Measurements from ENCODE around the gene CDH13.

CDH13 gene

DNA sequence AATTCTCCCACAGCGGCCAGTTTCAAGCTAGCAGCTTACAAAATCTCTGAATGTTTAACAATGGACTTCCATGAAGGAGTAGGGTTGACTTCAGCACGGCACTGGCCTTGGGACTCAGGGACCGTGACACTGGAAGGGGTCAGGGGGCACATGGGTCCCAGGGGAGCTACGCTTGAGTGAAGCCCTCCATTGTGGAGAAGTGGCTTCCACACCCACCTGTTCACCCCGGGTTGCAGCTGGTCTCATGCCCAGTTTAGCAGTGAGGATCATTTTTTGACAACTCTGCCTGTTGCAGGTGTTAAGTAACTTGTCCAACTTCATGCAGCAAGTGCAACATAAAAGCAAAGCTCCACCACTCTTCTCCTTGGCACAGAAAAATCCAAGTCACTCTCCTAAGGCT is 510.2 kb downstream of the CDH13 start:
- DNase-seq, result no peak

DNA sequence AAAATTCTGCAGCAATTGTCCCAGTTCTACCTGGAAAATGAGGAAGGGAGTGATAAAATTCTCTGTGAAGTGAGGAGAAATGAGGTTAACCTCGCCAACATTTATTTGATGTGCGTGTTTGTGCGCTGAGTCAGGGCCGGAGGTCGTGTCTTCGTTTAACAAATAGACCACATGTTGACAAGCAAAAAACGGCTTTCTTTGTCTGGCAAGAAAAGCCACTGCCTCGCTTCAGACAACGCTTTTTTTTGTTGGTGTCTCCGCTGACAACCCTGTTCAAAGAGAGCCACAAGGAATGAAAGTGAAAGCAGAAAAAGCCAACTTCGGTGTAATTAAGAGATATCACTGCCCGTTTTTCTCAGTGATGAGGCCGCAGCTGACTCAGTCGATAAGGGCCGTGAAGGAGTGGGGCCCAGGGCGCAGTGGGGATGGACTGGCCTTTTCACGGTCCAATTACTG is 510.6 kb downstream of the CDH13 start:
- DNase-seq, result no peak

DNA sequence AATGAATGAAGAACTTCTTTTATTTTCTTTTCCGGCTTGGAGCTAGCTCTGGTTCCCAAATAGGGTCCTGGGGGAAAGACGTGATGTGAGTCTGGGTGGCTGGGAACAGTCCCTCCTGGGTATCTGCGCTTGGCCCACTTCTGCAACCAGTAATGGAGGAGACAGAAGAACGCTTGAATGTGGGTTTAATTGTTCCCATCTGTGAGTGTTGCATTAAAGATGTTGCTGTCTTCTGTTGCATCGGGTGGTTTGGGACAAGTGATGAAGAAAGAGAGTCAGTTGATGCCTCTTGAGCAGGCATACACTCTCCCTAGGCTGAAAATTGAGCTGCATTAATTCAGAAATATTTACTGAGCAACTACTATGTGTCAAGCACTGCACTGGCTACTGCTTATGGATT is 511.1 kb downstream of the CDH13 start:
- no peak for DNase-seq

DNA sequence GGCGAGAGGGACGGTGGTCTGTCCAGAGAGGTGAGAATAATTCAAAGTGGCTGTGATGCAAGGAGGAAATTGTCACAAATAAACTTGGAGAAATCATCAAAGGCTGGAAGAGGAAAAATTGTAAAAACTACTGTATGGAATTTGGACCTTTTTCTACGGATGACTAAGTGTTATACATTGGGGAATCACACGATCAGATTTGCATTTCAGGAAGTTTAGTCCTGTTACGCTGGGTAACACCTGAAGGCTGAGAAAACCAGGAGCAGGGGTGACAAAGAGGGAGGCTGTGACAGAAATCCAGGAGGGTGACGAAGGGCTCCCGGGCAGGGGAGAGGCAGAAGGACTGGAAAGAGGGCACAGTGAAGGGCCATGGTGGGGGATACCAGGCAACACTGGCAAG is 511.7 kb downstream of the CDH13 start:
- no peak for DNase-seq

DNA sequence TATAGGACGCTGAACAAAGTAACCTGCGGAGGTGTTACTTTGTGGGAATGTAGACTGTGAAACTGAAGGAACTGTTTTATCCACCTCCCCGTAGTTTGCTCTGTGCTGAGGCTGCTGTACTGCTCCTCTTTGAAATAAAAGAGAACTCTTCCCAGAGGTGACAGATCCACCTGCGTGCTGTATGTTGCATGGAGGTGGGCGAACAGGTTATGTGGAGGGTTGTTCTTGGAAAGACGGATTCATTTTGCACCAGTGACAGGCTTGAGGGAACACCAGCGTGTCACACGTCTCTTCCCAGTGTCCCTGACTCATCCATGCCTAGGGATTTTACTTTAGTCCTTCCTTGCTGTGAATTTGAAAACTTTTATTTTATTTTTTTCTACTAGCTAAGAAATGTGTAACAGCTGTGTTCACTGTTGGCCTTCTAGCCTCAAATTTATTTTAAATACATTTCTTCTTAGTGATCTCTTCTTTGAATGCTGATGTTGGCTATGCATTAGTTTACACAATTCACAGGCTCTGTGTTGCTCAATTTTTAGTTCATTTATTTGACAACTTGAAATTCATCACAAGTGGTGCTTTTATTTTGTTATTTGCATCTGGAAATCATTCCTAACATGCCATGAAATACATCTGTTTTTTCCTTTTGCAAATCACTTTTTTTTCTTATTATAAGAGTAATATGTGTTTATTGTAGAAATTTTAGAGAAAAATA is 512.4 kb downstream of the CDH13 start:
- no peak for DNase-seq

DNA sequence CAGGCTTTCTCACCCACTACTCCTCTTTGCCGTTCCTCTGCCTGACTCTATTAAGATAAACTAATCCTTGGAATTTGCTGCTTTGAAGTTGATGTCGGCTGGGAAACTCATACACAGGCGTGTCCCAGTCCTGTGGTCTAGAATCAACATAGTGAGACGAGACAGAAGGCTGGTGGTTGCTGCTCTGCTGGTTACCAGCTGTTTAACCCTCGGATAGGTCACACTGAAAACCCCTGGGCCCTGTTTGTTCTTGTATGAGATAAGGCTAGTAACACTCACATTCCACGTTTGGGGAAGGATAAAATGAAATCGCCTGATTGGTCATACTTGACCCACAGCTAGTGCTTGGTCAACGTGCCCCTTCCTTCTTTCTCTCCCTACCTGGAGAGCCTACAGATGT is 517.0 kb downstream of the CDH13 start:
- no peak for DNase-seq

DNA sequence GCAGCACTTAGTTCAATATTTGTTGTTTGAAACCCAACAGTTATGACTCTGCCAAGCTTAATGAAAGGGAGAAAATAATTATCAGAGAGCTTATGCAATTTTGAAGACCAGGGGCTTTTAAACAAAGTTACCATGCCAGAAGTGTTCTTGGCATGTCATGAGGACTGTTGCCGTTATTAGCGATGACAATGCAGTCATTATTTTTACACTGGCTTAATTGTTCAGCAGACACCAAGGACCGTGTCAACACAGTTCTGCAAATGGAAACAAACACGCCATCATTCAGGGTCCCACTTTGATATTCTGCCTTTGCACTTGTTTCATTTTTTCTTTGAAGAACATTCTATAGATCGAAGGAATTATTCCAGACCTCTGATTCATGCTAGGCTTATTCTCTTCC is 518.5 kb downstream of the CDH13 start:
- DNase-seq, result no peak

DNA sequence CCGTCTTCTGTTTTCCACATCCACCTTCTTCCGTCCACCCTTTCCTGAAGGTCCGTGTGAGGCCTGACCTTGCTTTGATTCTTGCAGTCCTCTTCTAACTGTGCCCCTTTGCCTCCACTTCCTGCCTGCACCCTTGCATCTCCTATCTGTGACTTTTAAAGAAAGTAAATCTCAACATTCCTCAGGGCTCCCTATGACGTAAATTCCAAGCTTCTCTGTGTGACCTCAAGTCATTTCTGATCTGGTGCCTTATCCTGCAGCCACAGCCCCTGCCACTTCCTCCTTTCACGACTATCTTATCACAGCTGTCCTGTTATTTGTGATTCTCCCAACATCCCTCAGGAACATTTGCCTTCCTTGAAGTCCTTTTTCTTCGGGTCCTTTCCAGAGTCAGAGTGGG is 520.5 kb downstream of the CDH13 start:
- DNase-seq, result no peak

DNA sequence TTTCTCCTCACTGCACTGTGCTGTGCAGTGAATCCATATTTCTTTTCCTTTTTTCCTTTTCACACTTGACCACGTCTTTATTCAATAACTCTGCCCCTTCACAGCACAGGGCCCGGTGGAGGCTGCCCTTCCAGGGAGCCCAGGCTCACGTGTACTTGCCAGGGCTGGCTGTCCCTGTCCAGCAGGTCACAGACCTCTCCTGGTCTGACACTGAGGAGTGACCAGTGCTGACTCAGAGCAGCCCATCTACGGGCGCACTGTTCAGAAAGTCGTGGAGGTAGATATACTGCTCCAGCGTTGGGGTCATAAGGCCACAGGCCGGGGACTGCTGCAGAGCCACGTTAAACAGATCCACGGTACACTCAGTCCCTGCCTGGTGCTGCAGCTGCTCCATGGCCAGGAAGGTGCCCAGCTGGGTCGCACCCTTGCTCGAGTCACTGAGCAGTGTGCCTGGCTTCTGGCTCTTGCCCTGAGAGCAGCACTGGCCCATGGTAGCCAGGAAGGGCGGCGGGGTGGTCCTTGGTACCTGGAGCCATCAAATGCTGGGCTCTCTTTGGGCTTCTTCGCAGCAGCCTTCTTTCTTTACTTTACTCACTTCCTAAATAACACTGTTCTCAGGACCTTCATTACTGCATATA is 531.7 kb downstream of the CDH13 start:
- no peak for DNase-seq

DNA sequence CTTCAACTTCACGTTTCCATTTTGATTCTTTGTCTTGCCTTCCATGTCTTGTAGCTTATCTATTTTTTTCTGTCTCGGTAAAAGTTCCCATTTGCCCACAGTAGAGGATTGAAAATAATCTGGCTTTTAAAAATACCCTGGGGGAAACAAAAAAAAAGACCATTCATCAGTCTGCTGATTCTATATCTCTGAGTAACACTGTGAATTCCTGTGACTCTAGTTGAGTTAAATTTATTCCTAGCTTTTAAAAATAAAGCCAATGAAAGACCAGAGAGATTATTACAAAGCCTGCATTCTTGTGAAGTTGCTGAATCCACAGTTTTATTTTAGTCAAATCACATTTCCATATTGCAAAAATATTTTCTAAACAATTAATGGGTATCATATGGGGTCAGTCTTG is 532.3 kb downstream of the CDH13 start:
- DNase-seq, result no peak

DNA sequence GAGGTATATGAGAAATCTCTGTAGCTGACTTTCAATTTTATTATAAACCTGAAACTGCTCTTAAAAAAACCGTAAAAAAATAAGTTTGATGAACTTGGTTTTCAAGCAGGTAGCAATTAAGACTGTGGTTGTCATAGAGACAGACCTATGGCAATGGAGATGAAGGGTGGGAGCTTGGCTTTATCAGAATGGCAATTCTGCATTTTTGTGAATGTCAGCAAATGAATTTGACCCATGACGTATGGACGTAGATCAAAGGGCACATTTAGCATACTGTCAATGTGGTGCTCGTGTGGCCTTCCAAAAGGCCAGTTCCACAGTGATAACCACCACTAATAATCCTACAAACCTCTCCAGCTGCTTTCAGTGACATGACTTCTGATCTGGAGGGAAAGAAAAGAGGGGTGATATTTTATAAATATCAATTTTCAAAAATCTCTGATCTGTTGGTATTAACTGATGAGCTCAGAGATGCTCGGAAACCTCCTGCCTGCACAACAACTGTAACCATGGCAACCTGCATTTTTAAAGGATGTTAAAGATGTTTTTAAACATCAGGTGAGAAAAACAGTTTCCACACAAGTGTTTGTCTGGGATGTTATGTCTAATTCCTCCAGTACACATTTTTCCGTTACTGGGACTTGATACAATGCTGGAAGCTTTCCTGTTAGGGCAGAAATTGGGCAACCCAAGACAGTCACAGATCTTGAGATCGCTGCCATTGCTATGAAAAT is 533.7 kb downstream of the CDH13 start:
- no peak for DNase-seq

DNA sequence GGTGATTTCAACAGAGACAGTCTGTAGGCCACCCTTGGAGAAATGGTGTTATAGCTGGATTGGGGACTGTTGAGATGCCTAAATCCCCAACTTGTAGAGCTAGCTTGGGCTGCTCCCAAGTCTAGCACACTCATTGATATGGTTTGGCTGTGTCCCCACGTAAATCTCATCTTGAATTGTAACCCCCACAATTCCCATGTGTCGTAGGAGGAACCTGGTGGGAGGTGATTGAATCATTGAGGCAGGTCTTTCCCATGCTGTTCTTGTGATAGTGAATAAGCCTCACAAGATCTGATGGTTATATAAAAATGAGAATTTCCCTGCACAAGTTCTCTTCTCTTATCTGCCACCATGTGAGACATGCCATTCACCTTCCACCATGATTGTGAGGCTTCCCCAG is 536.0 kb downstream of the CDH13 start:
- DNase-seq, result no peak

DNA sequence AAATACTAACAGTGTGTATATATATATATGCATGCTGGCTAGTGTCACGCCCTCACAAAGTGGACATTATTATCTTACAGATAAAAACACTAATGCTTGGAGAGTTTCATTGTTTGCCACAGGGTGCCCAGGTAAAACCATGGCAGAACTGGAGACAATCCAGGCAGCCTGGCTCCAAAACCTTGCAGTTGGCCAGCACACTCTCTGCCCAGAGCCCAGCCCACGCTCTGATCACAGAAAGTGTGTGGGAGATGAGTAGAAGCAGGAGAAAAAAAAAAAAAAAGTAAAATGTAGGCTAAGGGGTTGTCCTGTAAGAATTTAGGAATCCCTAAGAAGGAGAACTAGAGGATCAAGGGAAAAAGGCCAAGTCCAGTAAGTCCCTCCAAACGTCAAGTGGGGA is 538.0 kb downstream of the CDH13 start:
- no peak for DNase-seq

DNA sequence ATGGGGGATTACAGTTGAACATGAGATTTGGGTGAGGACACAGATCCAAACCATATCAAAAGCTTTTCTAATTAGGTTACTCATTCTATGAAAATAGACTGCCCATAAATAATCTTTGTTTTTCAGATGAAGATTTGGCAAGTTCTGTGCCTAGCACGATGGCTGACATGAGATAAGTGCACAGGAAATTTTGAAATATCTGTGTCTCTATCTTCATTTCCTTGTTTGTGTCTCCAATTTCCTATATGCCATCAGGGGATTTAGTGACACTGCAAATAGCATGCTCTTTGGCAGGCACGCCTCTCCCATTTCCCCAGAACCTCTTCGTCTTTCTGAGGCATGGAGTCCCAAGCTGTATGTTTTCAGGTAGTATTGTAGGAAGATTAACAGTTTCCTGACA is 544.6 kb downstream of the CDH13 start:
- DNase-seq, result no peak

DNA sequence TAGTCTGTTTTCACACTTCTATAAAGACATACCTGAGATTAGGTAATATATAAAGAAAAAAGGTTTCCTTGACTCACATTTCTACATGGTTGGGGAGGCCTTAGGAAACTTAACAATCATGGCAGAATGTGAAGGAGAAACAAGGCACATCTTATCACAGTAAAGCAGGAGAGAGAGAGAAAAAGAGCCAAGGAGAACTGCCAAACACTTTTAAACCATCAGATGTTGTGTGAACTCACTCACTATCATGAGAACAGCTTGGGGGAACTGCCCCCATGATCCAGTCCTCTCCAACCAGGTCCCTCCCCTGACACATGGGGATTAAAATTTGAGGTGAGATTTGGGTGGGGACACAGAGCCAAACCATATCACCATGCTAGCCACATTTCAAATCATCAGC is 547.9 kb downstream of the CDH13 start:
- DNase-seq, result no peak

DNA sequence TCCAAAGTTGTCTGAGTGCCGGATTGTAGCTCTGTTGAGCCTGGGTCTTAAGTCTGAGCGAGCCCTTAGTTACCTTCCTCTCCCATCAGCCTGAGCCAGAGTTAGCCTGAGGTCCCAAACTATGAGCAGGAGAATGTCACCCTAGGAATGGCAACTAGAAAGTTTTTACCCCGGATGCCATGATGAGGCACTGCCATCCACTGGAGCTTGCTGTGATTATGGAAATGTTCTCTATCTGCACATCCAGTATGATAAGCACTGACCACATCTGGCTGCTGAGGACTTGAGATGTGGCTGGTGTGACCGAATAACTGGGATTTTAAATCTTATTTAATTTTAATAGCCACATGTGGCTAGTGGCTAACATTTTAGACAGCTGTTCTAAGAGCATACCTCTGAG is 550.0 kb downstream of the CDH13 start:
- DNase-seq, result no peak

DNA sequence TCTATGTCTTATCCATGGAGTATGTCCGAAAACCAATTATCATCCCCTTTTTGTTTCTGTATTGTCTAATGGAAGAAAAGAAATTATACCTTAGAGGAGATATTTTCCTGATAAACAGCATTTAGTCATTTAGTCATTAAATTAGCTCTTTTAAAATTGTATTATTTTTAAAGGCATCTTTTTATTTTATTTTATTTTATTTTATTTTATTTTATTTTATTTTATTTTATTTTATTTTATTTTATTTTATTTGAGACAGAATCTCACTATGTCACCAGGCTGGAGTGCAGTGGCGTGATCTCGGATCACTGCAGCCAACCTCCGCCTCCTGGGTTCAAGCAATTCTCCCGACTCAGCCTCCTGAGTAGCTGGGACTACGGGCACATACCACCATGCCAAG is 559.1 kb downstream of the CDH13 start:
- no peak for DNase-seq

DNA sequence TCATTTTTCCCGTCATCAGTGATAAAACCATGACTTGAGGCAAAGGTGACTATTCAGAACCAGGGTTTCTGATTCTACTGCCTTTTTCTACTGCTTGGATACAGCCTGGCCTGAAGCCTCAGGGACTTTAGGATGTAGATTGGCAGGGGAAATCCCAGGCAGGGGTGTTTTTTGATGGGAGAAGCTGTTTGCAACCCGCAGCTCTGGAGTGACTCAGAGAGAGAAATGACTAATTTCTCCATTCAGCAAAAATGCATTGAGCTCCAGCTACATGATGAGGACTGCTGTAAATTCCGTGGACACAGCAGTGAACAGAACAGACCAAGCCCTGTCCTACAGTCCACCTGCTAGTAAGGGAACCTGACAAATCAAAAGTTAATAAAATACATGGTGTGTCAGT is 560.6 kb downstream of the CDH13 start:
- DNase-seq, result no peak

DNA sequence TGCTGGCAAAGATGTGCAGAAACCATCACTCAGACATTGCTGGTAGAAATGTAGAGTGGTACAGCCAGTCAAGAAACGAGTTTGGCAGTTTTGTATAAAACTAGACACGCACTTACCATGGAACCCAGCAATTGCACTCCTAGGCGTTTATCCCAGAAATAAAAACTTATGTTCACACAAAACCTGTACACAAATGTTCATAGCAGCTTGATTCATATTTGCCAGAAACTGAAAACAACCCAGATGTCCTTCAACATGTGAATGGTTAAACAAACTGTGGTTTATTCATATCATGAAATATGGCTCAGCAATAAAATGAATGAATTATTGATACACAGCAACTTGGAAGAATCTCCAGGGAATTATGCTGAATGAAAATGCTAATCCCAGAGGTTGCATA is 570.0 kb downstream of the CDH13 start:
- DNase-seq, result no peak

DNA sequence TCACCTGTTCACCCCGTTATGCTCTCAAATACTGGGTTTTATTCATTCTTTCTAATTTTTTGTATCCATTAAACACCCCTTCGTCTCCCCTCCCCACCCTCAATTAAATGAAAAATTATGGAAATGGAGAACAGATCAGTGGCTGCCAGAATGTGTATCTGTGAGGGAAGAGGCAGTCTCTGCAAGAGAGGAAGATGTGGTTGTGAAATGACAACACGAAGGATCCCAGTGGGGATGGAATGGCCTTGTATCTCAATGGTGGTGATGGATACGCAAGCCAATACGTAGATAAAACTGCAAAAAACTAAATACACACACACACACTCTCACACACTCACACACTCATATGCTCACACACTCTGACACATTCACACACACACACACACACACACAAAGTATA is 570.7 kb downstream of the CDH13 start:
- no peak for DNase-seq

DNA sequence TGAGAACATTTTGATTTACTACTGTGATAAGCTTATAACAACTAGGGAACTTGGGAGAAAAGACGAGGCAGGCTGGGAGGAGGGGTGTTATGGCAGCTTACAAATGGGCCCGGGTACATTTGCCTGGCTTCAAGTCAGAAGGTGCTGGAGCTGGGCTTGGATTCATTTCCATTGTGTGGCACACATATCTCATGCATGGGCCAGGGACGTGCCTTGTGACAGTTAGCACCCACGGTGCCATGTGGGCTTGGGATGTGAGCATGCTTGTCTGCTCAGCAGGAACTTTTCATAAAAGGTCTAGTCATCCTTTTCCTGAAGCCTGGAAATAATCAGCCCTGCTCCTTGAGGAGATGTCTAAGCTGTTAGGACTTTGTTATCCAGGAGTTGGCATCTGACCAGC is 572.2 kb downstream of the CDH13 start:
- no peak for DNase-seq

DNA sequence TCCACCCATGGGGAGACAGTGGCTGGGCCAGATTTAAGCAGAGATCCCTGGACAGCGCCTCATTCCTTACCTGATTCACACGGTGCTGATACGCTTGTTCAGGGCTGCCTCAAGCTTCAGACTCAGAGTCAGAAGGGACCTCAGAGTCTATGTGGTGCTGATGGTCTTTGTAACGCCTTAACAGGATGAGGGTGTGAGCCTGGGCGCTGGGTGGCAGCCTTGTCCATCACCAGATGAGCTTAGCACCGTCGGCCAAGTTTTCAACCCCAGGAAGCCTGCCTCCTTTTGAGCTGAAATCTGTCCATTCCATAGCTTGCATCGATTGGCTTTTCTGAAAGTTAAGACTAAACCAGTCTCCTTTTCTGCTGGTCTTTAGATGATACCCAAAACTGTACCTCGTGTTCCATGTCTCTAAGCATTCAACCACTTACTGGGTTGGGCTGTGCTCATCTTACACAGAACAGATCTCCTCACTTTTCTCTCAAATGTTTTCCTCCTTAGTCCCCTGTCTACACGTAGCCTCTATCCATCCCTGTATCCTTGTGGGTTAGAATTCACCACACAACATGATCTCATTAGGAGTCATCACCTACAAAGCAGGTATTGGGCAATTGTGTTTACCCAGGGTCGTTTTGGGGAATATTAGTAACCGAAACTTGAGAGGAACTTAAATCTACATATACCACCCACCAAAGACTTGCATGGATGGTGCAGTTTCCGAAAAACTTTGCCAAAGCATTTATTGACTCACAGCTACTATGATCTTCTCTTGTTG is 573.4 kb downstream of the CDH13 start:
- no peak for DNase-seq

DNA sequence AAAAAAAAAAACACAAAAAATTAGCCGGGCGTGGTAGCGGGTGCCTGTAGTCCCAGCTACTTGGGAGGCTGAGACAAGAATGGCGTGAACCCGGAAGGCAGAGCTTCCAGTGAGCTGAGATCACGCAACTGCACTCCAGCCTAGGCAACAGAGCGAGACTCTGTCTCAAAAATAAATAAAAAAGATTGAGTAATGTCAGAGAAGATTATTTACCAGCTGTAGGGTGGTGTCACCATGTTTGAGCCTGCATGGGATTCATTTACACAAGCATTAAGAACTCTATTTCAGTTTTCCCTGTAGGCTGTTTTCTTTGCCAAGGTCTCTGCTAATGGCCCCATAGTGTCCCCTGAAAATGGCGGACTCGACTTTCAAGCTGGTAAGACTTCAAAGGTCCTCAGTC is 575.0 kb downstream of the CDH13 start:
- DNase-seq, result no peak

DNA sequence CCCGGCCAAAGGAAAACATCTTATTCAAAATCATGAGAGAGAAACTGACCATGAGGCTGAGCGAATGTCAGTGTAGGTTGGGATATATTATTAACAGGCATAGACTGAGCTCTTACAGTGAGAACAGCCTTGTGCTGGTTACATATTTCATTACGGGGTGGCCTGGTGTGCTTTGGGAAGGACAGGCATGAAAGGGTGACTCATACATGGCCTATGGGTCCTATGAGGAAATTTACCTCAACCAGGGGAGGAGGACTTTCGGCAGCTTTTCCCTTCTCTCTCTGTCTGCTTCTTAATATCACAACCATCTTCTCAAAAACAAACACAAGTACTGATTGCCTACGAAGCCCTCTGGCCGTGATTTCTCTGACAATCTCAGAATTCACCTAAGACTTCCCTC is 579.1 kb downstream of the CDH13 start:
- DNase-seq, result no peak

Data from NCI-H345 (cell line).